GM18526 (cell line): ENCODE data around the gene OASL.

Experiments
- POLR2A ChIP-seq: IDR thresholded peaks from 3 replicates; pipeline ENCODE4 v1.6.1; 2011; ENCODE audit not compliant: insufficient read length; ENCODE audit errors: extremely low read depth

OASL gene

GRCh38 chr12:120988234-120988633 is 50.8 kb downstream of the OASL start:
- no peak for TF ChIP-seq POLR2A

GRCh38 chr12:120984351-120984898 is 54.6 kb downstream of the OASL start:
- no peak for TF ChIP-seq POLR2A

GRCh38 chr12:120983759-120984158 is 55.3 kb downstream of the OASL start:
- no peak for TF ChIP-seq POLR2A

- TF ChIP-seq POLR2A = no peak
Measured at GRCh38 chr12:120982659-120983058, 56.4 kb downstream of the OASL start.

GRCh38 chr12:120981407-120981941 is 57.6 kb downstream of the OASL start:
- TF ChIP-seq POLR2A = no peak

GRCh38 chr12:120980800-120981368 is 58.2 kb downstream of the OASL start:
- no peak for TF ChIP-seq POLR2A

- TF ChIP-seq POLR2A = no peak
Measured at GRCh38 chr12:120979862-120980696, 59.0 kb downstream of the OASL start.

- no peak for TF ChIP-seq POLR2A
Measured at GRCh38 chr12:120979220-120979861, 59.7 kb downstream of the OASL start.

- no peak for TF ChIP-seq POLR2A
Measured at GRCh38 chr12:120978296-120979219, 60.5 kb downstream of the OASL start, which contains the start of gene HNF1A. HNF1A (plus strand) TSS chr12:120978543; CDS start chr12:120978769, 226 bp downstream.

- TF ChIP-seq POLR2A = no peak
Measured at GRCh38 chr12:120977531-120978295, 61.3 kb downstream of the OASL start.

GRCh38 chr12:120972870-120973543 is 66.0 kb downstream of the OASL start:
- no peak for TF ChIP-seq POLR2A

- TF ChIP-seq POLR2A = no peak
Measured at GRCh38 chr12:120971299-120972180, 67.5 kb downstream of the OASL start.
